ENCODE data around the gene INF2. TPM values are rescaled to one million over a fixed set of nuclear protein-coding genes. Genes with fewer than 3 reads are reported as not detected.

The INF2 gene
- total RNA-seq, 6 donors from 2014 or later, result 65.2 to 259 (median 131) TPM

GRCh38 chr14:104752735-104753527, 63.5 kb downstream of the INF2 start, which contains the start of gene SIVA1:
Gene SIVA1 (plus strand): TSS chr14:104753147. CDS start chr14:104753202, 55 bp downstream.
- Histone ChIP-seq H3K4me1 (peaks cover 14 to 35% (median 24%) of the 10 kb centered on the region in 4 donors), H3K4me3 (peak within 1 kb of the TSS; percentile 82 to 97 (median 90)), H3K27me3 (no peaks in the 10 kb centered on the region), H3K27ac (peak within 1 kb of the TSS; percentile 86 to 91 (median 90)), H3K36me3 (peaks cover 4 to 28% (median 24%) of the 10 kb centered on the region in 4 donors), H3K9me3 (no peaks in the 10 kb centered on the region)
- WGBS, 2 donors, result 0% methylated on average over 10 to 33 of the region's 95 CpGs
- DNase-seq, result peak; percentile 99 to 100
- peak; percentile 97 to 98 for ATAC-seq (ENCODE audit: low FRiP score in 2 of 2)
- TF ChIP-seq POLR2AphosphoS5 (IDR thresholded peaks at IDR 0.05) (peak; percentile 93 to 96), EP300 (IDR thresholded peaks at IDR 0.05) (peak in 1 of 4 donors; percentile 44), CTCF (IDR thresholded peaks at IDR 0.05) (peak in 3 of 6 experiments; percentile 30 to 45 (median 33)), POLR2A (IDR thresholded peaks at IDR 0.05) (peak in 3 of 4 donors; percentile 82 to 96 (median 94))

- Histone ChIP-seq H3K4me1 (peaks cover 14 to 31% (median 24%) of the 10 kb centered on the region in 4 donors), H3K4me3 (peak overlapping the region; percentile 82 to 97 (median 90)), H3K36me3 (peaks cover 4 to 36% (median 29%) of the 10 kb centered on the region in 4 donors), H3K27me3 (no peaks in the 10 kb centered on the region), H3K27ac (peak overlapping the region; percentile 86 to 91 (median 90)), H3K9me3 (no peaks in the 10 kb centered on the region)
- DNase-seq (peak in 1 of 2 donors; percentile 87), ATAC-seq (ENCODE audit: low FRiP score in 2 of 2) (peak in 1 of 2 donors; percentile 2)
- WGBS, 2 donors, result 3 to 5% methylated on average over 12 to 25 of the region's 30 CpGs
- TF ChIP-seq POLR2A (IDR thresholded peaks at IDR 0.05) (no peak), EP300 (IDR thresholded peaks at IDR 0.05) (no peak), POLR2AphosphoS5 (IDR thresholded peaks at IDR 0.05) (no peak), CTCF (IDR thresholded peaks at IDR 0.05) (no peak)
Measured at GRCh38 chr14:104753528-104754212, 64.3 kb downstream of the INF2 start.

DNA sequence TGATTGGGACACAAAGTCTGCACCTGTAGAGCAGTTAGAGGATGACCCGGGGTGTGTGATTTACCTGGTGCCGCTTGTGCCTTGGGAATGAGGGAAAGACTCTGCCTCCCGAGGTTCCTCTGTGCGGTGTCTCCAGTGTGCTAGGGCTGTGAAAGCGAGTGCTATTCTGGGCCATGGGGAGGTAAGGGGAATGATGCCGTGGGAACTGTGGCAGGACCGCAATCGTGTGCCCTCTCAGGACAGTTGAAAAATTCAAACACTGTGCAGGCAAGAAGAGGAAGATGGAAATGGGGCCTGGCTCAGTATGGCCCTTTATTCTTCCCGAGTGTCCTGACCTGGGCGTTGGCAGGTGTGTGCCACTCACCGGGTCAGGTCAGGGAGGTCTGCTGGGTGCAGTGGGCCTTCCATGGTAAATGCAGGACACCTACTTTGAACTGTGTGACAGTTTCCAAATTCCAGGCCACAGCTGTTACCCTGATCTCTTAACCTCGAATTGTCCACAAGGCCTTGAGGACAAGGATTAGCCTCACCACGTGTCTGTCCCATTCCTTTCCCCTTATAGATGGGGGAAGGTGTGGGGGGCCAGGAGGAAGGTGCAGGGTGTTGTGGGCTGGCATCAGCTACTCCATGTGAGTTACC, 64.9 kb downstream of the INF2 start:
- Histone ChIP-seq H3K27me3 (no peaks in the 10 kb centered on the region), H3K27ac (peak overlapping the region in 2 of 4 donors; percentile 86 to 91), H3K9me3 (no peaks in the 10 kb centered on the region), H3K36me3 (peaks cover 11 to 42% (median 35%) of the 10 kb centered on the region in 4 donors), H3K4me3 (peak overlapping the region; percentile 82 to 97 (median 90)), H3K4me1 (peaks cover 14 to 27% (median 23%) of the 10 kb centered on the region in 4 donors)
- WGBS, 2 donors, result 50 to 66% methylated on average over 12 to 13 of the region's 13 CpGs
- TF ChIP-seq CTCF (IDR thresholded peaks at IDR 0.05) (no peak), EP300 (IDR thresholded peaks at IDR 0.05) (no peak), POLR2AphosphoS5 (IDR thresholded peaks at IDR 0.05) (no peak), POLR2A (IDR thresholded peaks at IDR 0.05) (no peak)
- no peak for DNase-seq
- no peak for ATAC-seq (ENCODE audit: low FRiP score in 2 of 2)

GRCh38 chr14:104755621-104756020, 66.2 kb downstream of the INF2 start:
- WGBS, 2 donors, result 78 to 87% methylated on average over 4 to 11 of the region's 11 CpGs
- H3K27me3 ChIP-seq, result no peaks in the 10 kb centered on the region
- TF ChIP-seq POLR2A (IDR thresholded peaks at IDR 0.05) (no peak), EP300 (IDR thresholded peaks at IDR 0.05) (no peak), CTCF (IDR thresholded peaks at IDR 0.05) (no peak), POLR2AphosphoS5 (IDR thresholded peaks at IDR 0.05) (no peak)
- no peak overlapping the region for H3K4me3 ChIP-seq
- H3K36me3 ChIP-seq, result peaks cover 13 to 54% (median 48%) of the 10 kb centered on the region in 4 donors
- no peak overlapping the region for H3K27ac ChIP-seq
- ATAC-seq (ENCODE audit: low FRiP score in 2 of 2) (no peak), DNase-seq (peak in 1 of 2 donors; percentile 50)
- peaks cover 14 to 27% (median 23%) of the 10 kb centered on the region in 4 donors for H3K4me1 ChIP-seq
- no peaks in the 10 kb centered on the region for H3K9me3 ChIP-seq

Measured in upper lobe of left lung (tissue), 6 donors.